K562 (cell line): ENCODE results near the gene LMNA. TPM values are rescaled to one million over a fixed set of nuclear protein-coding genes. Genes with fewer than 3 reads are reported as not detected.

Experiments
- CREM ChIP-seq: IDR thresholded peaks from 2 replicates; pipeline ENCODE4 v1.6.1; 2014; ENCODE audit warnings: antibody characterized with exemption, low read depth
- HCFC1 ChIP-seq: IDR thresholded peaks from 2 replicates; pipeline ENCODE4 v1.6.1; 2012; ENCODE audit warnings: low read depth, low read length, improper control_type of control experiment
- MXI1 ChIP-seq: IDR thresholded peaks from 2 replicates; pipeline ENCODE4 v1.6.1; 2011; ENCODE audit warnings: low read depth, mild to moderate bottlenecking, improper control_type of control experiment, low read length
- MYC ChIP-seq, 2 experiments: fragments of 250-450 bp in 1 of 2; sonication (Bioruptor Pico) in 1 of 2; IDR thresholded peaks; 2 replicates each; pipeline versions ENCODE4 v1.5.1 to v1.6.1; 2012 to 2021; ENCODE audit warnings: low read depth in 2 of 2, borderline replicate concordance in 1 of 2, improper control_type of control experiment in 1 of 2, low read length in 1 of 2, mild to moderate bottlenecking in 1 of 2, moderate library complexity in 1 of 2
- POLR2A ChIP-seq: fragments of 450-650 bp; conservative IDR thresholded peaks from 2 replicates; pipeline ENCODE4 v1.6.1; 2016
- TBL1XR1 ChIP-seq, 2 experiments: IDR thresholded peaks; 2 replicates each; pipeline ENCODE4 v1.6.1; 2012; ENCODE audit warnings: improper control_type of control experiment in 2 of 2, low read length in 2 of 2, mild to moderate bottlenecking in 1 of 2
- TGIF2 ChIP-seq: sonication (generic); formaldehyde crosslinking; IDR thresholded peaks from 2 replicates; pipeline ENCODE4 v1.8.1; 2022; ENCODE audit warnings: mild to moderate bottlenecking, missing genetic modification reagents, moderate library complexity
- polyA plus RNA-seq, 8 experiments: library from polyadenylated mRNA; depleted of rRNA in 4 of 8; stranded (reverse) in 5 of 8; unstranded in 3 of 8; fragments of >200 nt; fragmentation: Nextera tagmentation in 2 of 8; fragmentation: Illumina TruSeq in 1 of 8; extraction: Ambion mirVana in 2 of 8; extraction: Trizol in 1 of 8; gene quantifications; 2 replicates each; pipeline versions ENCODE4 v1.2.1 to v1.2.3, GENCODE V29; 2011 to 2014; ENCODE audit warnings: inconsistent platforms in 1 of 8, missing spikeins in 1 of 8
- total RNA-seq, 7 experiments: library from RNA; depleted of rRNA in 6 of 7; stranded (reverse); fragments of >200 nt in 6 of 7; fragmentation: Illumina TruSeq in 2 of 7; extraction: Trizol in 2 of 7; gene quantifications; 2 replicates each; pipeline versions ENCODE4 v1.2.1 to v1.2.3, GENCODE V29; 2011 to 2021; ENCODE audit warnings: low replicate concordance in 1 of 7
- TF ChIP-seq, protein P1 (sequence below): fragments of 200-800 bp; sonication (Bioruptor generic); IDR thresholded peaks from 2 replicates; pipeline ENCODE4 v1.6.1; 2017; ENCODE audit warnings: missing genetic modification characterization, missing compliant biosample characterization
- TF ChIP-seq, protein P2 (sequence below), 2 experiments: fragments of 450-650 bp in 1 of 2; sonication (generic) in 1 of 2; formaldehyde crosslinking in 1 of 2; IDR thresholded peaks; 2 replicates each; pipeline versions ENCODE4 v1.7.1 to v1.9.0; 2016 to 2022; ENCODE audit warnings: inconsistent platforms in 1 of 2, mild to moderate bottlenecking in 1 of 2, missing genetic modification reagents in 1 of 2
- TF ChIP-seq, protein P3 (sequence below): fragments of 250-450 bp; sonication (Bioruptor Pico); IDR thresholded peaks from 2 replicates; pipeline ENCODE4 v1.5.0; 2021; ENCODE audit warnings: mild to moderate bottlenecking, borderline replicate concordance
- TF ChIP-seq, protein P4 (sequence below): fragments of 250-450 bp; sonication (Bioruptor Pico); IDR thresholded peaks from 2 replicates; pipeline ENCODE4 v1.4.0; 2020

The LMNA gene
- total and polyA plus RNA-seq, 9 of the 15 experiments (the other 6 are each of a cell fraction or from before 2014, with no cell fraction given) = 1.00 to 347 (median 88.2) TPM

DNA sequence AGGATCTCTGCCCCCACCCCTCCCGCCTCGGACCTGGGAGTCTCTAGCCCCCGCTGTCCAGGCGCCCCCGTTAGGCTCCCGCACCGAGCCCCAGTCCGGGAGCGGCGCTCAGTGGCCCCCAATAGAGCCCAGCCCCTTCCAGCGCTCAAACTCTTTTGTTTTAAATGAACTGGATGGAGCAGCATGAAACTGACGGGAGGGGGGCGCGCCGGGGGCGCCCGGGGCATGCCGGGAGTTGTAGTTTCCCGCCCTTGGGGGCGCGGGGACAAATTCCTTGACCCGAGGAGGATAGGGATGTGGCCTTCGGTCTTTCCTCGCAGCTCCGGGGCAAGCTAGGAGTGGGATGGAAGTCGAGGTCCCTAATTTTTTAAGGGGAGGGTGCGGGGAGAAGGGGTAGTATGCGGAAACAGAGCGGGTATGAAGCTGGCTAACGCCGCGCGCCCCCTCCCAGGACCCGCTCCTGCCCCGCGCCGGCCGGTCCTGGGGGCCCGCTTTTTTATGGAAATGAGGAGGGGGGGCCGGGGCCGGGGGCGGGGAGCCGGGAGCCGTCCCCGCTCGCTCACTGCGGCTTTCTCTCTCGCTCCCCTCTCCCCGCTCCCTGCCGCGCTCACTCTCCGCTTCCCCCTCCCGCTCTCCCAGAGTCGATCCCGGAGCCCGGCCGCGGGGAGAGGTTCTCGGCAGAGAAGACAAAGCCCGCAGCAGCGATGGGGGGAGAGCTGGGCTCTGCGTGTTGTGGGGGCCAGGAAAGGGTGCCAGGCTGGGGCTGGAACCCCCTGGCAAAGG, 32.0 kb upstream of the LMNA start, which contains the start of gene MEX3A (continued):
- TF ChIP-seq, protein P1, sequence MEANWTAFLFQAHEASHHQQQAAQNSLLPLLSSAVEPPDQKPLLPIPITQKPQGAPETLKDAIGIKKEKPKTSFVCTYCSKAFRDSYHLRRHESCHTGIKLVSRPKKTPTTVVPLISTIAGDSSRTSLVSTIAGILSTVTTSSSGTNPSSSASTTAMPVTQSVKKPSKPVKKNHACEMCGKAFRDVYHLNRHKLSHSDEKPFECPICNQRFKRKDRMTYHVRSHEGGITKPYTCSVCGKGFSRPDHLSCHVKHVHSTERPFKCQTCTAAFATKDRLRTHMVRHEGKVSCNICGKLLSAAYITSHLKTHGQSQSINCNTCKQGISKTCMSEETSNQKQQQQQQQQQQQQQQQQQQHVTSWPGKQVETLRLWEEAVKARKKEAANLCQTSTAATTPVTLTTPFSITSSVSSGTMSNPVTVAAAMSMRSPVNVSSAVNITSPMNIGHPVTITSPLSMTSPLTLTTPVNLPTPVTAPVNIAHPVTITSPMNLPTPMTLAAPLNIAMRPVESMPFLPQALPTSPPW = peak; percentile 100
- TF ChIP-seq MXI1 = peak; percentile 97
- TF ChIP-seq, protein P2, sequence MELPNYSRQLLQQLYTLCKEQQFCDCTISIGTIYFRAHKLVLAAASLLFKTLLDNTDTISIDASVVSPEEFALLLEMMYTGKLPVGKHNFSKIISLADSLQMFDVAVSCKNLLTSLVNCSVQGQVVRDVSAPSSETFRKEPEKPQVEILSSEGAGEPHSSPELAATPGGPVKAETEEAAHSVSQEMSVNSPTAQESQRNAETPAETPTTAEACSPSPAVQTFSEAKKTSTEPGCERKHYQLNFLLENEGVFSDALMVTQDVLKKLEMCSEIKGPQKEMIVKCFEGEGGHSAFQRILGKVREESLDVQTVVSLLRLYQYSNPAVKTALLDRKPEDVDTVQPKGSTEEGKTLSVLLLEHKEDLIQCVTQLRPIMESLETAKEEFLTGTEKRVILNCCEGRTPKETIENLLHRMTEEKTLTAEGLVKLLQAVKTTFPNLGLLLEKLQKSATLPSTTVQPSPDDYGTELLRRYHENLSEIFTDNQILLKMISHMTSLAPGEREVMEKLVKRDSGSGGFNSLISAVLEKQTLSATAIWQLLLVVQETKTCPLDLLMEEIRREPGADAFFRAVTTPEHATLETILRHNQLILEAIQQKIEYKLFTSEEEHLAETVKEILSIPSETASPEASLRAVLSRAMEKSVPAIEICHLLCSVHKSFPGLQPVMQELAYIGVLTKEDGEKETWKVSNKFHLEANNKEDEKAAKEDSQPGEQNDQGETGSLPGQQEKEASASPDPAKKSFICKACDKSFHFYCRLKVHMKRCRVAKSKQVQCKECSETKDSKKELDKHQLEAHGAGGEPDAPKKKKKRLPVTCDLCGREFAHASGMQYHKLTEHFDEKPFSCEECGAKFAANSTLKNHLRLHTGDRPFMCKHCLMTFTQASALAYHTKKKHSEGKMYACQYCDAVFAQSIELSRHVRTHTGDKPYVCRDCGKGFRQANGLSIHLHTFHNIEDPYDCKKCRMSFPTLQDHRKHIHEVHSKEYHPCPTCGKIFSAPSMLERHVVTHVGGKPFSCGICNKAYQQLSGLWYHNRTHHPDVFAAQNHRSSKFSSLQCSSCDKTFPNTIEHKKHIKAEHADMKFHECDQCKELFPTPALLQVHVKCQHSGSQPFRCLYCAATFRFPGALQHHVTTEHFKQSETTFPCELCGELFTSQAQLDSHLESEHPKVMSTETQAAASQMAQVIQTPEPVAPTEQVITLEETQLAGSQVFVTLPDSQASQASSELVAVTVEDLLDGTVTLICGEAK (IDR thresholded peaks at IDR 0.05) = no peak
- TF ChIP-seq, protein P2 (CRISPR knock-in tag; IDR thresholded peaks at IDR 0.05) = no peak
- TF ChIP-seq, protein P3, sequence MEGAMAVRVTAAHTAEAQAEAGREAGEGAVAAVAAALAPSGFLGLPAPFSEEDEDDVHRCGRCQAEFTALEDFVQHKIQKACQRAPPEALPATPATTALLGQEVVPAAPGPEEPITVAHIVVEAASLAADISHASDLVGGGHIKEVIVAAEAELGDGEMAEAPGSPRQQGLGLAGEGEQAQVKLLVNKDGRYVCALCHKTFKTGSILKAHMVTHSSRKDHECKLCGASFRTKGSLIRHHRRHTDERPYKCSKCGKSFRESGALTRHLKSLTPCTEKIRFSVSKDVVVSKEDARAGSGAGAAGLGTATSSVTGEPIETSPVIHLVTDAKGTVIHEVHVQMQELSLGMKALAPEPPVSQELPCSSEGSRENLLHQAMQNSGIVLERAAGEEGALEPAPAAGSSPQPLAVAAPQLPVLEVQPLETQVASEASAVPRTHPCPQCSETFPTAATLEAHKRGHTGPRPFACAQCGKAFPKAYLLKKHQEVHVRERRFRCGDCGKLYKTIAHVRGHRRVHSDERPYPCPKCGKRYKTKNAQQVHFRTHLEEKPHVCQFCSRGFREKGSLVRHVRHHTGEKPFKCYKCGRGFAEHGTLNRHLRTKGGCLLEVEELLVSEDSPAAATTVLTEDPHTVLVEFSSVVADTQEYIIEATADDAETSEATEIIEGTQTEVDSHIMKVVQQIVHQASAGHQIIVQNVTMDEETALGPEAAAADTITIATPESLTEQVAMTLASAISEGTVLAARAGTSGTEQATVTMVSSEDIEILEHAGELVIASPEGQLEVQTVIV (CRISPR knock-in tag) = no peak
- peak; percentile 84 for TF ChIP-seq MYC (IDR thresholded peaks at IDR 0.05; ENCODE audit: low read depth, low read length)
- no peak for TF ChIP-seq MYC (CRISPR knock-in tag; IDR thresholded peaks at IDR 0.05; ENCODE audit: borderline replicate concordance, low read depth)
- TF ChIP-seq POLR2A = peak; percentile 37; the same call in 1 of the 2 replicates
- peak; percentile 82 for TF ChIP-seq CREM
- TF ChIP-seq, protein P4, sequence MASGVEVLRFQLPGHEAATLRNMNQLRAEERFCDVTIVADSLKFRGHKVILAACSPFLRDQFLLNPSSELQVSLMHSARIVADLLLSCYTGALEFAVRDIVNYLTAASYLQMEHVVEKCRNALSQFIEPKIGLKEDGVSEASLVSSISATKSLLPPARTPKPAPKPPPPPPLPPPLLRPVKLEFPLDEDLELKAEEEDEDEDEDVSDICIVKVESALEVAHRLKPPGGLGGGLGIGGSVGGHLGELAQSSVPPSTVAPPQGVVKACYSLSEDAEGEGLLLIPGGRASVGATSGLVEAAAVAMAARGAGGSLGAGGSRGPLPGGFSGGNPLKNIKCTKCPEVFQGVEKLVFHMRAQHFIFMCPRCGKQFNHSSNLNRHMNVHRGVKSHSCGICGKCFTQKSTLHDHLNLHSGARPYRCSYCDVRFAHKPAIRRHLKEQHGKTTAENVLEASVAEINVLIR (CRISPR knock-in tag) = peak; percentile 37; the same call in 1 of the 2 replicates
- 0 out of 2 replicates have a peak, but pooled peaks have one; percentile 36 for TF ChIP-seq TGIF2 (CRISPR knock-in tag)
- TF ChIP-seq HCFC1 = peak; percentile 96
- no peak for TF ChIP-seq TBL1XR1 (IDR thresholded peaks at IDR 0.05; ENCODE audit: low read length in 2 of 2)
